A549 (cell line): ENCODE data around the gene KIAA0825. TPM values are rescaled to one million over a fixed set of nuclear protein-coding genes. Genes with fewer than 3 reads are reported as not detected.

Experiments used
- ATAC-seq, 2 experiments: fragments of 200-7000 bp in 1 of 2; fragments of >200 bp in 1 of 2; cut with Nextera tagmentation in 1 of 2; cut with Tn5 transposase in 1 of 2; 3 replicates each; pipeline versions ENCODE4 v1.8.0 to v1.9.1; 2018 to 2020; ENCODE audit warnings: mild to moderate bottlenecking in 1 of 2, moderate library complexity in 1 of 2
- CTCF ChIA-PET: fragments of 300-600 bp; sonication (Branson Sonifier 250); formaldehyde crosslinking; extraction: SDS; loops from one replicate; lab custom pipeline; 2021; ENCODE audit warnings: antibody characterized with exemption, inconsistent platforms; lab: Yijun Ruan, JAX
- POLR2A ChIA-PET: fragments of 350-600 bp; formaldehyde crosslinking; extraction: SDS; loops from one replicate; lab custom pipeline; 2021; ENCODE audit warnings: antibody characterized with exemption, inconsistent platforms; lab: Yijun Ruan, JAX
- DNase-seq, 2 experiments: peaks; one replicate each; pipeline versions ENCODE4 v3.0.0 to v3.0.0-alpha.2; 2011 to 2016; ENCODE audit warnings: low read depth in 1 of 2, low spot score in 1 of 2
- FAIRE-seq: peaks from 2 replicates; lab custom pipeline; 2011; peaks lifted over from hg19 to GRCh38; lab: Jason Lieb, UNC
- H3K27ac ChIP-seq, 2 experiments: fragments of >200 bp; sonication (Bioruptor Twin); formaldehyde crosslinking; 3 replicates each; pipeline ENCODE4 v1.5.1; 2016 to 2017
- H3K4me1 ChIP-seq: fragments of >200 bp; sonication (Bioruptor Twin); formaldehyde crosslinking; 3 replicates; pipeline ENCODE4 v1.6.1; 2016
- H3K4me2 ChIP-seq: fragments of >200 bp; sonication (Bioruptor Twin); formaldehyde crosslinking; 3 replicates; pipeline ENCODE4 v1.6.1; 2016
- H3K4me3 ChIP-seq: fragments of >200 bp; sonication (Bioruptor Twin); formaldehyde crosslinking; 3 replicates; pipeline ENCODE4 v1.5.1; 2016
- H3K9me3 ChIP-seq: fragments of >200 bp; sonication (Bioruptor Twin); formaldehyde crosslinking; 3 replicates; pipeline ENCODE4 v1.6.1; 2016
- BCL3 ChIP-seq: fragments of >200 bp; sonication (Bioruptor Twin); formaldehyde crosslinking; IDR thresholded peaks from 3 replicates; pipeline ENCODE4 v1.6.1; 2016
- CBX2 ChIP-seq: fragments of 200-600 bp; sonication (generic); IDR thresholded peaks from 2 replicates; pipeline ENCODE4 v1.6.1; 2016; ENCODE audit warnings: low read depth, mild to moderate bottlenecking, borderline replicate concordance
- CBX8 ChIP-seq: fragments of 200-600 bp; sonication (generic); IDR thresholded peaks from 2 replicates; pipeline ENCODE4 v1.6.1; 2016
- CEBPB ChIP-seq, 2 experiments: fragments of >200 bp in 1 of 2; sonication (Bioruptor Twin) in 1 of 2; formaldehyde crosslinking in 1 of 2; IDR thresholded peaks; 2 replicates each; pipeline ENCODE4 v1.6.1; 2012 to 2016
- CHD2 ChIP-seq: fragments of 150-350 bp; IDR thresholded peaks from 2 replicates; pipeline ENCODE4 v1.6.1; 2014; ENCODE audit warnings: low read length; ENCODE audit not compliant: partially characterized antibody
- CHD4 ChIP-seq: fragments of 200-600 bp; sonication (generic); IDR thresholded peaks from 2 replicates; pipeline ENCODE4 v1.6.1; 2016; ENCODE audit warnings: antibody characterized with exemption, mild to moderate bottlenecking, borderline replicate concordance
- EHMT2 ChIP-seq: fragments of 200-600 bp; sonication (generic); IDR thresholded peaks from 2 replicates; pipeline ENCODE4 v1.6.1; 2016; ENCODE audit warnings: antibody characterized with exemption, low read depth, mild to moderate bottlenecking, moderate library complexity
- ELK1 ChIP-seq: fragments of 150-350 bp; IDR thresholded peaks from 2 replicates; pipeline ENCODE4 v1.6.1; 2014; ENCODE audit warnings: low read depth, mild to moderate bottlenecking, low read length
- EP300 ChIP-seq, 2 experiments: fragments of >200 bp; sonication (Bioruptor Twin); formaldehyde crosslinking; IDR thresholded peaks; 2 replicates in 1 of 2; 3 replicates in 1 of 2; pipeline ENCODE4 v1.6.1; 2016 to 2017
- ESRRA ChIP-seq: fragments of 150-350 bp; IDR thresholded peaks from 2 replicates; pipeline ENCODE4 v1.6.1; 2014; ENCODE audit warnings: mild to moderate bottlenecking, low read length, borderline replicate concordance
- FOSB ChIP-seq: fragments of 250-450 bp; sonication (Bioruptor Pico); IDR thresholded peaks from 2 replicates; pipeline ENCODE4 v1.5.0; 2020; ENCODE audit warnings: mild to moderate bottlenecking, moderate library complexity
- HES2 ChIP-seq: fragments of >200 bp; sonication (Bioruptor Twin); formaldehyde crosslinking; IDR thresholded peaks from 2 replicates; pipeline ENCODE4 v1.6.1; 2016
- HMGXB4 ChIP-seq: fragments of 250-450 bp; sonication (Bioruptor Pico); IDR thresholded peaks from 2 replicates; pipeline ENCODE4 v1.5.0; 2021; ENCODE audit warnings: mild to moderate bottlenecking, moderate library complexity, borderline replicate concordance
- HOXA7 ChIP-seq: fragments of 250-450 bp; sonication (Bioruptor Pico); IDR thresholded peaks from 2 replicates; pipeline ENCODE4 v1.5.0; 2020; ENCODE audit warnings: mild to moderate bottlenecking, moderate library complexity
- HOXB13 ChIP-seq: fragments of 250-450 bp; sonication (Bioruptor Pico); IDR thresholded peaks from 2 replicates; pipeline ENCODE4 v1.5.0; 2020; ENCODE audit warnings: low read depth, mild to moderate bottlenecking, moderate library complexity
- HOXB5 ChIP-seq: fragments of 250-450 bp; sonication (Bioruptor Pico); IDR thresholded peaks from 2 replicates; pipeline ENCODE4 v1.5.0; 2020; ENCODE audit warnings: mild to moderate bottlenecking, moderate library complexity
- JUN ChIP-seq, 2 experiments: fragments of >200 bp; sonication (Bioruptor Twin); formaldehyde crosslinking; IDR thresholded peaks; 2 replicates in 1 of 2; 3 replicates in 1 of 2; pipeline ENCODE4 v1.6.1; 2016 to 2017
- KDM1A ChIP-seq: fragments of 200-600 bp; sonication (generic); IDR thresholded peaks from 2 replicates; pipeline ENCODE4 v1.6.1; 2016; ENCODE audit warnings: low read depth, mild to moderate bottlenecking
- MAX ChIP-seq: IDR thresholded peaks from 2 replicates; pipeline ENCODE4 v1.6.1; 2012
- MYC ChIP-seq: IDR thresholded peaks from 2 replicates; pipeline ENCODE4 v1.6.1; 2012; ENCODE audit warnings: mild to moderate bottlenecking, inconsistent platforms, low read length, improper control_type of control experiment, borderline replicate concordance
- NPAS2 ChIP-seq: fragments of 250-450 bp; sonication (Bioruptor Pico); IDR thresholded peaks from 2 replicates; pipeline ENCODE4 v1.8.0; 2022; ENCODE audit warnings: mild to moderate bottlenecking, moderate library complexity, borderline replicate concordance
- PHF8 ChIP-seq: fragments of 200-600 bp; sonication (generic); IDR thresholded peaks from 2 replicates; pipeline ENCODE4 v1.6.1; 2016; ENCODE audit warnings: low read depth, mild to moderate bottlenecking, antibody characterized with exemption, moderate library complexity, borderline replicate concordance
- POLR2A ChIP-seq: IDR thresholded peaks from 2 replicates; pipeline ENCODE4 v1.6.1; 2012; ENCODE audit warnings: mild to moderate bottlenecking, low read length
- SMC3 ChIP-seq: fragments of >200 bp; sonication (Bioruptor Twin); formaldehyde crosslinking; IDR thresholded peaks from 3 replicates; pipeline ENCODE4 v1.6.1; 2018; ENCODE audit warnings: inconsistent platforms
- TFCP2L1 ChIP-seq: fragments of 250-450 bp; sonication (Bioruptor Pico); IDR thresholded peaks from 2 replicates; pipeline ENCODE4 v1.5.0; 2021; ENCODE audit warnings: mild to moderate bottlenecking
- WGBS: methylation state at CpG from one replicate; pipeline ENCODE4 v1.1.6; 2017; ENCODE audit errors: missing lambda C conversion rate; 5-methylcytosine and 5-hydroxymethylcytosine counted together
- polyA plus RNA-seq, 4 experiments: library from polyadenylated mRNA; depleted of rRNA in 3 of 4; stranded (reverse); fragments of >200 nt; fragmentation: RNase III in 1 of 4; extraction: RNeasy Plus Mini Kit Qiagen cat#74134 plus additional on column Dnase treatment in 1 of 4; gene quantifications; 2 replicates in 3 of 4; 3 replicates in 1 of 4; pipeline ENCODE4 v1.2.3, GENCODE V29; 2011 to 2017

The KIAA0825 gene
- polyA plus RNA-seq, 2 of the 4 experiments (the other 2 are of a cell fraction), result 0.57 to 0.80 TPM

- Histone ChIP-seq H3K27ac (no peak overlapping the region), H3K9me3 (no peaks in the 10 kb centered on the region), H3K4me1 (no peaks in the 10 kb centered on the region), H3K4me2 (no peak overlapping the region), H3K4me3 (no peak overlapping the region)
- DNase-seq (no peak), ATAC-seq (no peak), FAIRE-seq (no peak)
- WGBS, result 74% methylated on average over 3 of the region's 3 CpGs
- ChIA-PET CTCF (no interaction called here), POLR2A (no interaction called here)
- no peak for TF ChIP-seq ELK1
- TF ChIP-seq NPAS2, result no peak
- no peak for TF ChIP-seq JUN (IDR thresholded peaks at IDR 0.05)
- no peak for TF ChIP-seq HOXA7 (CRISPR knock-in tag)
- TF ChIP-seq BCL3, result no peak
- no peak for TF ChIP-seq KDM1A
- TF ChIP-seq CHD2, result no peak
- no peak for TF ChIP-seq TFCP2L1 (CRISPR knock-in tag)
- TF ChIP-seq, all 56 proteins: peak for 0
Observed at GRCh38 chr5:94499806-94500205, 118.6 kb downstream of the KIAA0825 start.

GRCh38 chr5:94498199-94498598 is 120.2 kb downstream of the KIAA0825 start:
- CTCF ChIA-PET, result no interaction called here
- no peak overlapping the region for H3K4me3 ChIP-seq
- no peak overlapping the region for H3K27ac ChIP-seq
- H3K4me1 ChIP-seq, result no peaks in the 10 kb centered on the region
- POLR2A ChIA-PET, result no interaction called here
- ATAC-seq, result no peak
- TF ChIP-seq BCL3 (no peak), PHF8 (no peak)
- TF ChIP-seq, all 56 proteins: peak for 0
- no peak overlapping the region for H3K4me2 ChIP-seq
- no peaks in the 10 kb centered on the region for H3K9me3 ChIP-seq
- FAIRE-seq (no peak), DNase-seq (no peak)

- TF ChIP-seq CEBPB (IDR thresholded peaks at IDR 0.05), result peak in 1 of 2 experiments; percentile 19; a peak in 1 of 4 replicates
- no peak for TF ChIP-seq SMC3
- DNase-seq (no peak), FAIRE-seq (no peak), ATAC-seq (no peak)
- POLR2A ChIA-PET, result no interaction called here
- no peak overlapping the region for H3K27ac ChIP-seq
- no peak overlapping the region for H3K4me3 ChIP-seq
- no peaks in the 10 kb centered on the region for H3K4me1 ChIP-seq
- CTCF ChIA-PET, result no interaction called here
- H3K9me3 ChIP-seq, result no peaks in the 10 kb centered on the region
- H3K4me2 ChIP-seq, result no peak overlapping the region
- 58% methylated on average over 3 of the region's 3 CpGs for WGBS
Observed at GRCh38 chr5:94485067-94485466, 133.3 kb downstream of the KIAA0825 start.

- DNase-seq (no peak), FAIRE-seq (no peak), ATAC-seq (no peak)
- CTCF ChIA-PET, result no interaction called here
- WGBS, result 79% methylated on average over 2 of the region's 2 CpGs
- no peaks in the 10 kb centered on the region for H3K9me3 ChIP-seq
- H3K4me2 ChIP-seq, result no peak overlapping the region
- no peaks in the 10 kb centered on the region for H3K4me1 ChIP-seq
- no peak overlapping the region for H3K27ac ChIP-seq
- H3K4me3 ChIP-seq, result no peak overlapping the region
- TF ChIP-seq MAX (no peak), MYC (no peak), HOXA7 (CRISPR knock-in tag) (no peak), HOXB13 (no peak), POLR2A (no peak), FOSB (CRISPR knock-in tag) (no peak), EP300 (IDR thresholded peaks at IDR 0.05) (no peak), CHD4 (no peak), CBX2 (no peak), EHMT2 (no peak), HES2 (no peak), NPAS2 (no peak), JUN (IDR thresholded peaks at IDR 0.05) (no peak), HMGXB4 (CRISPR knock-in tag) (no peak), CBX8 (no peak), HOXB5 (no peak), ESRRA (no peak)
- POLR2A ChIA-PET, result no interaction called here
Observed at GRCh38 chr5:94481059-94481458, 137.3 kb downstream of the KIAA0825 start.
